ENCODE results near the gene CLDN11.

Gene CLDN11

DNA sequence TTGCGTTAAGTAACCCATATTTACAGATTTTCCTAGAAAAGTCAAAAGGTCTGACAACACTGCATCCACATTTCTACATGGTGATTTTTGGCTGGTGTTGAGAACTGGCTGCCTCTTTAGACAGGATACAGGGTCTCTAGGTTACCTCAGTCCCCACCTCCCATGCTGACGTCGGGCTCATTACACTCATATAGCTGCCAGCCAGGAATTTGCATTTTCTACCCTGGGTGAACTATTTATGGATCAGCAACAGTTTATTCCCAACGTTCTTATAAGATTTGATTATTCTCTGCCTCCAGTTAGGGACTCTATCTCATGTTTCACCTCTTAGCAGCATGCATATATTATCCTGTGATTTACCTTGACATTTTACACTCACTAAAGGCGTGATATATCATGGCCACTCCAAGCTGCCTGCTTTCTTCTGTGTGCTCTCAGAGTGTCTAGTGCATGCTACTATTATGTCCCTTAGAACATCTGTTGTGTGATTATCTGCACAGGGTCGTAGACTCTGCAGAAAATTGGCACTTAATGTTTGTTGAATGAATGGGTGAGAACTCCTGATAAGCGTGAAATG, 49.0 kb downstream of the CLDN11 start:
- no peak overlapping the region for H3K9ac ChIP-seq (ENCODE audit: low read length in 5 of 5)
- H3K27ac ChIP-seq (ENCODE audit: low read depth, low read length), result no peak overlapping the region
- no peak overlapping the region for H3K4me3 ChIP-seq (ENCODE audit: low read depth in 1 of 5, low read length in 5 of 5)

DNA sequence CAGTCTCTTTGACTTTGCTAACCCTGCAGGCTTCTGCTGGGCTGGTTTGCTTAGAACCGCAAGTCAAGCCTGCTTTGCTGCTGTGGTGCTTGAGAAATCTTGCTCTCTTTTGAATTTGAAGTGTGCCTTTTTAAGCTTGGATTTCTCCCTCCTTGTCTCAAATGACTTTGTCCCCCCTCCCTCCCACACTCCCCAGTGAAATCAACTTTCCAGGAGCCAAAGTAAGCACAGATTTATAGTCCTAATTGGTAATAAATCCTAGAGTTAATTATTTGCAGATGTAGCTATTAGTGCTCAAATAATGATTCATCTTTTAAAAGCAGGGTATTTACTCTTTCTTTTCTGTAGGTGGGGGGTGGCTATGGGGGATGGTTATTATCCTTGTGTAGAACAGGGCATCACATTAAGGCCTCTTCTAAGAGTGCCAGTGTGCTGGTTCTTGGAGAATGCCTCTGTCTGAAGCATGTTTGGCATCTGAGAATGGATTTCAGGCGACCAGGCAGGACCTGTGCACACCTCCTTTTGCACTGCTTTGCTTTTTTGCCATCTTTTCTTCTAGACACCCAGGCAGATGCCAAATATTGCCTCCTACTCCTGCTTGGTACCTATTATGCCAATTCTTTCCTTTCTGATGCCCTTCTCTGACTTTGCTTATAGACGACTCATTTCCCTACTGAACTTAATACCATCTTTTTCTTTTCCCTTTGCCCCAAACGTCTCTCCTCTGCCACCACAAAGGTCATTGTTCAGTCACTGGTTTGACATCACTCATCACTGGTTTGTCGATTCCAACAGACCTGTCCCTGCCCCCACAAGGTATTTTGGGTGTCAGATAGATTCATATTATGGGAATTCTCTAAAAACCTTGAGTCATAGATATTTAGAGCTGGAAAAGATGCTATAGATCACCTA, 50.7 kb downstream of the CLDN11 start:
- no peaks in the 10 kb centered on the region for H3K36me3 ChIP-seq (ENCODE audit: control insufficient read depth in 5 of 5, insufficient read depth in 5 of 5, low read length in 5 of 5)
- H3K9me3 ChIP-seq (ENCODE audit: control insufficient read depth in 5 of 5, low read length in 5 of 5), result no peaks in the 10 kb centered on the region
- no peak overlapping the region for H3K27ac ChIP-seq (ENCODE audit: low read depth, low read length)
- H3K4me1 ChIP-seq (ENCODE audit: control insufficient read depth in 5 of 5, insufficient read depth in 5 of 5, low read length in 5 of 5), result peaks cover 0 to 4% (median 3%) of the 10 kb centered on the region in 5 donors
- peaks cover 0 to 10% (median 0%) of the 10 kb centered on the region in 5 donors for H3K27me3 ChIP-seq (ENCODE audit: control insufficient read depth in 5 of 5, insufficient read depth in 4 of 5, low read length in 5 of 5)
- no peak overlapping the region for H3K4me3 ChIP-seq (ENCODE audit: low read depth in 1 of 5, low read length in 5 of 5)
- no peak overlapping the region for H3K9ac ChIP-seq (ENCODE audit: low read length in 5 of 5)

More for the DNA sequence above, 49.0 kb downstream of the CLDN11 start:
- Histone ChIP-seq H3K9me3 (ENCODE audit: control insufficient read depth in 5 of 5, low read length in 5 of 5) (no peaks in the 10 kb centered on the region), H3K4me1 (ENCODE audit: control insufficient read depth in 5 of 5, insufficient read depth in 5 of 5, low read length in 5 of 5) (peaks cover 0 to 4% (median 3%) of the 10 kb centered on the region in 5 donors), H3K36me3 (ENCODE audit: control insufficient read depth in 5 of 5, insufficient read depth in 5 of 5, low read length in 5 of 5) (no peaks in the 10 kb centered on the region), H3K27me3 (ENCODE audit: control insufficient read depth in 5 of 5, insufficient read depth in 4 of 5, low read length in 5 of 5) (peaks cover 0 to 6% (median 0%) of the 10 kb centered on the region in 5 donors)

DNA sequence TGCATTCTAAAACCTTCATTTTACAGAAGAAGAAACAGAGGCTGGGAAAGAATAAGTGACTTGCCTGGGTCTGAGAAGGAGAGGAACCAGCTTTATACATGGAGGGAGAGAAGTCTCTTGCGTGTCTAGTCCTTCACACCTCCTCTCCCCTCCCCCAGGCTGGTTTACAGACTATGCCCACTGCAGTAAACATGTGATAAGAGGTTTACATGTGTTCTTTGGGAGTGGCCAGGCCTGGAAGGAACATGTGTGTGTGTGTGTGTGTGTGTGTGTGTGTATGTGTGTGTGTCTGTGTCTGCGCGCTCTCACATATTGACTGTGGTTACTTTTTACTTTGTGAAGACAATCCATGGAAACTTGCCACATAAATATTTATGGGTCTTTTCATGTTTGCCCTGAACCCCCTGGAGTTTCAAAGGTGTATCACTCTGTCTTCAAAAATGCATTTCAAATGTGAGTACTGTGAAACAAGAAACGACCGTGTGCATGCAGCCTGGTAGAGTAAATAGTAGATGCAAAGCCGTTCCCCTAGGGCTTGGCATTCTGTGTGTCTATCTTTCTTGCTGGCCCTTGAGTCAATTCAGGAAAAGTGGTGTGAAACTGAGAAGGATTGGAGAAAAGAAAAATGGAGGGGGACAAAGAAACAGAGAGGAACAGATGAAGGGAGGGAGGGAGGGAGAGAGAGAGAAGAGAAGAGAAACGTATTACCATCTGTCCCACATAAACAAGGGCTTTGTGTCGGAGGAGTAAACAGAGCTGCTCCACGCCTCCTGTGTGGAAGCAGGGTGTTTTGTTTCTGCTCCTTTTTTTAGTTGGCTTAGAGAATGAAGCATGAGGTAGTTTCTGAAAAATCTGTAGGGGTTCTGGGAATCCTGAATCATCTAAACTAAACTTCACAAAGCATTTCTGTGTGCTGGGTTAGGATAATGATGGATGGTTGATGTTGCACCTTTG, 51.7 kb downstream of the CLDN11 start:
- no peaks in the 10 kb centered on the region for H3K36me3 ChIP-seq (ENCODE audit: control insufficient read depth in 5 of 5, insufficient read depth in 5 of 5, low read length in 5 of 5)
- peaks cover 0 to 10% (median 0%) of the 10 kb centered on the region in 5 donors for H3K27me3 ChIP-seq (ENCODE audit: control insufficient read depth in 5 of 5, insufficient read depth in 4 of 5, low read length in 5 of 5)
- H3K9ac ChIP-seq (ENCODE audit: low read length in 5 of 5), result no peak overlapping the region
- H3K9me3 ChIP-seq (ENCODE audit: control insufficient read depth in 5 of 5, low read length in 5 of 5), result no peaks in the 10 kb centered on the region
- H3K4me1 ChIP-seq (ENCODE audit: control insufficient read depth in 5 of 5, insufficient read depth in 5 of 5, low read length in 5 of 5), result peaks cover 0 to 4% (median 3%) of the 10 kb centered on the region in 5 donors
- no peak overlapping the region for H3K27ac ChIP-seq (ENCODE audit: low read depth, low read length)
- H3K4me3 ChIP-seq (ENCODE audit: low read depth in 1 of 5, low read length in 5 of 5), result no peak overlapping the region

DNA sequence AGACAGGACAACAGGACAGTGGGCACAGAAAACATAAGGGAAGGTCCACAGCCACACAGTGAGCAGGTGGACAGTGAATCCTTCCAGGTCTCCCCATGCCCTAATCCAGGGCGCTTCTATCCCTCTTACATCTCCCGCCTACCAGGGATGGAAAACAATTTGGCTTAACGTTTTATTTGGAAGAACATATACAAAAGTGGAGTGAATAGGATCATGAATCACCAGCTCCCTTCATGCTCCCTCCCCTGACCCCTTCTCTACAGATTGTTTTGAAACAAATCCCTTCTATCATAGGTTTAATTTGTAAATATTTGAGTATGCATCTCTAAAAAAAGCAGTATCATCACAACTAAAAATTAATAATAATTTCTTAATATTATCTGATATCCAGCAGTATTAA, 52.5 kb downstream of the CLDN11 start:
- Histone ChIP-seq H3K36me3 (ENCODE audit: control insufficient read depth in 5 of 5, insufficient read depth in 5 of 5, low read length in 5 of 5) (no peaks in the 10 kb centered on the region), H3K4me1 (ENCODE audit: control insufficient read depth in 5 of 5, insufficient read depth in 5 of 5, low read length in 5 of 5) (peaks cover 0 to 4% (median 3%) of the 10 kb centered on the region in 5 donors), H3K27me3 (ENCODE audit: control insufficient read depth in 5 of 5, insufficient read depth in 4 of 5, low read length in 5 of 5) (peaks cover 0 to 10% (median 0%) of the 10 kb centered on the region in 5 donors), H3K9ac (ENCODE audit: low read length in 5 of 5) (no peak overlapping the region), H3K4me3 (ENCODE audit: low read depth in 1 of 5, low read length in 5 of 5) (no peak overlapping the region), H3K27ac (ENCODE audit: low read depth, low read length) (no peak overlapping the region), H3K9me3 (ENCODE audit: control insufficient read depth in 5 of 5, low read length in 5 of 5) (no peaks in the 10 kb centered on the region)

DNA sequence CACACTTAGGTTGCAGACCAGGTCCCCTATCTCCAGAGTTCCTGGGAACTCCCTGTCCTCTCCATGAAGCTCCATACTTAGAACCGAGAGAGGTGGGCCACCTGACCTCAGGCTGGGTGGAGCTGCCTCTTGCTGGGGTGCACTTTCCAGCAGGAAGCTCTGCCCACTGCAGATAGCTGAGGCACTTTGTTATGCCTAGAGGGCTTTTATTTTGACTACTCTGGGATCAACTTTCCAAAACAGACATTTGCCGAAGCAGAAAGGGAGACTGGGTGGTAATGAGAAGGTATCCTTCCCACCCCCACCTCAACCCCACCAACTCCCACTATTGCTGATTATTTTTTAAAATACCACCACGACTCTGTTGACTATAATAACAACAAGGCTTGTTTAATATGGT, 54.7 kb downstream of the CLDN11 start:
- no peak overlapping the region for H3K27ac ChIP-seq (ENCODE audit: low read depth, low read length)
- H3K9ac ChIP-seq (ENCODE audit: low read length in 5 of 5), result no peak overlapping the region
- H3K36me3 ChIP-seq (ENCODE audit: control insufficient read depth in 5 of 5, insufficient read depth in 5 of 5, low read length in 5 of 5), result no peaks in the 10 kb centered on the region
- H3K4me3 ChIP-seq (ENCODE audit: low read depth in 1 of 5, low read length in 5 of 5), result no peak overlapping the region
- peaks cover 0 to 10% (median 0%) of the 10 kb centered on the region in 5 donors for H3K27me3 ChIP-seq (ENCODE audit: control insufficient read depth in 5 of 5, insufficient read depth in 4 of 5, low read length in 5 of 5)
- no peaks in the 10 kb centered on the region for H3K9me3 ChIP-seq (ENCODE audit: control insufficient read depth in 5 of 5, low read length in 5 of 5)
- peaks cover 0 to 4% (median 3%) of the 10 kb centered on the region in 5 donors for H3K4me1 ChIP-seq (ENCODE audit: control insufficient read depth in 5 of 5, insufficient read depth in 5 of 5, low read length in 5 of 5)

DNA sequence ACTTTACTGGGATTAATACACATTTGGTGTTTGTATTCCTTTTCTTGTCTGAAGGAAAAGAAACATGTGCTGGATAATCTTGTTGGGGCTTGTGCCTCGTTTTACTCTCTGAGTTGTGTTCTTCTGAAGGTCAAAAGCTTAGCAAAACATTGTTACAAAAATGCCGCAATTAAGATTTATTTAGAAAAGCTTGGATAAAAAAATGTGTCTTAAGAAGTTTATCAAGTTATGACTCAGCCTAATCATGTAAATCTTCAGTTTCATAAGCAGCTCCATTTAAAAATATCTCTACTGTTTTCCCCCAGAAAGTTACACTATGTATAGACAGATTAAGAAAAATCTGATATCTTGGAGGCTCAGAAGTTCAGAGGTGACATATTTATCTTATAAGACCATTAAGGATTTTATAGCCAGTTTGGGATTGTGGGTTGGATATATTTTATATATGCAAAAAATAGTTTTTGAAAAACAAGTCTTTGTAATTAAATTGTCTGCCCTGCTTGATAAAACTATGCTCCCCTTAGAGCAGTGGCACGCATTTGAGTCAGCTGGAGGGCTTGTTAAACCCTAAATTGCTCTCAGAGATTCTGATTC, 56.5 kb downstream of the CLDN11 start:
- no peak overlapping the region for H3K9ac ChIP-seq (ENCODE audit: low read length in 5 of 5)
- no peaks in the 10 kb centered on the region for H3K36me3 ChIP-seq (ENCODE audit: control insufficient read depth in 5 of 5, insufficient read depth in 5 of 5, low read length in 5 of 5)
- no peak overlapping the region for H3K27ac ChIP-seq (ENCODE audit: low read depth, low read length)
- H3K9me3 ChIP-seq (ENCODE audit: control insufficient read depth in 5 of 5, low read length in 5 of 5), result no peaks in the 10 kb centered on the region
- H3K4me1 ChIP-seq (ENCODE audit: control insufficient read depth in 5 of 5, insufficient read depth in 5 of 5, low read length in 5 of 5), result peaks cover 0 to 4% (median 0%) of the 10 kb centered on the region in 5 donors
- H3K27me3 ChIP-seq (ENCODE audit: control insufficient read depth in 5 of 5, insufficient read depth in 4 of 5, low read length in 5 of 5), result peaks cover 0 to 4% (median 0%) of the 10 kb centered on the region in 5 donors
- no peak overlapping the region for H3K4me3 ChIP-seq (ENCODE audit: low read depth in 1 of 5, low read length in 5 of 5)

DNA sequence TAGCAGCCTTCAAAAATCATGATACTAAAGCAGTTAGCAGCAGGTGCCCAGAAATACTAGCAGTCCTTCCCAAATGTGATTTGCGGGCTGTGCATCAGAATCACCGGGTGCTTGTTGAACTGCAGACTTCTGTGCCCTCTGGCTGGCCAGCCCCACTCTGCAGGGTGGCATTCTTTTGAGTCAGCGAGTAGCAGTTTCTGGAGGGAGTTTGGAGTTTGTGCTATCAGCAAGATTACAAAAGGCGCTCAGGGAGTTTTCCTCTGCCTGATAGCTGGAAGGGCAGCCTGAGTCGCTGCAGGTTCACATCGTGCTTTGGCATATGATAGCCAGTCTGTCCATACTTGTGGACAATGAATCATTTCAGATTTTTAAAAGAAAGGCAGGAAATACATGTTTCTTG, 57.6 kb downstream of the CLDN11 start:
- Histone ChIP-seq H3K4me1 (ENCODE audit: control insufficient read depth in 5 of 5, insufficient read depth in 5 of 5, low read length in 5 of 5) (no peaks in the 10 kb centered on the region), H3K27ac (ENCODE audit: low read depth, low read length) (no peak overlapping the region), H3K27me3 (ENCODE audit: control insufficient read depth in 5 of 5, insufficient read depth in 4 of 5, low read length in 5 of 5) (peaks cover 0 to 4% (median 3%) of the 10 kb centered on the region in 5 donors), H3K36me3 (ENCODE audit: control insufficient read depth in 5 of 5, insufficient read depth in 5 of 5, low read length in 5 of 5) (no peaks in the 10 kb centered on the region), H3K9ac (ENCODE audit: low read length in 5 of 5) (no peak overlapping the region), H3K4me3 (ENCODE audit: low read depth in 1 of 5, low read length in 5 of 5) (no peak overlapping the region), H3K9me3 (ENCODE audit: control insufficient read depth in 5 of 5, low read length in 5 of 5) (no peaks in the 10 kb centered on the region)

DNA sequence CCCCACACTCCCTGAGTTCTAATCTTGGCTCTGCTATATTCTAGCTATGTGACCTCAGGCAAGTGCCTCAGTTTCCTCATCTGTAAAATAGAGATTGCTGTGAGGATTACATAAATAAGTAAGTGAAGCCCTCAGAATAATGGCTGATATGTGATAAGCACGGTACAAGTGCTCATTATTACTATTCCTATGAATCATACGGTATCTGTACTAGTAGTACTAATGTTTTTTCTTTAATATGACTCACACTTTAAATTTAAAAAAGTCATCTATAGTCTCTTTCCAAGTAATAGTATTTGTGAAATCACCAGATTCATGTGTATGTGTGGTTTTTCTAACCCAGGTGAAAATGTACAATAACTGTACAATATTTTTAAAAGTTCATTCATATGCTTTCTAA, 58.7 kb downstream of the CLDN11 start:
- Histone ChIP-seq H3K9me3 (ENCODE audit: control insufficient read depth in 5 of 5, low read length in 5 of 5) (no peaks in the 10 kb centered on the region), H3K4me3 (ENCODE audit: low read depth in 1 of 5, low read length in 5 of 5) (no peak overlapping the region), H3K9ac (ENCODE audit: low read length in 5 of 5) (no peak overlapping the region), H3K27ac (ENCODE audit: low read depth, low read length) (no peak overlapping the region), H3K36me3 (ENCODE audit: control insufficient read depth in 5 of 5, insufficient read depth in 5 of 5, low read length in 5 of 5) (no peaks in the 10 kb centered on the region), H3K27me3 (ENCODE audit: control insufficient read depth in 5 of 5, insufficient read depth in 4 of 5, low read length in 5 of 5) (peaks cover 0 to 4% (median 3%) of the 10 kb centered on the region in 5 donors), H3K4me1 (ENCODE audit: control insufficient read depth in 5 of 5, insufficient read depth in 5 of 5, low read length in 5 of 5) (no peaks in the 10 kb centered on the region)

DNA sequence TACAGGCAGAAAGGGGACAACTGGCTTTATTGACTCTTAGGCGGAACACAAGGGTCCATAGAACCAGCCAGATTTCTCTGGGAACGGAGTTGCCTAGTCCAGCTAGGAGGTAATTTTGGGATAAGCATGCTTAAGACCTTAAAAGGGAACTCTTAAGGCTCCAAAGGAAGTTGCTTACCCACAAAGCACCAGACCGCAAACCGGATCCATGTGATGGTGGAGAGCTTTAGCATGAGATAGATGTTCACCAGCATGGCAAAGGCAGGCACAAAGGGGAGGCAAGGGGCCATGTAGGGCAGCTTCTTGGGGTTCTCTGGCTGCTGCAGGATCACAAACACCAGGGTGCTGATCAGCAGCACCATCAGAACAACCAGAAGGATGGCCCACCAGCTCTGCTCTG, 61.4 kb downstream of the CLDN11 start:
- Histone ChIP-seq H3K4me1 (ENCODE audit: control insufficient read depth in 5 of 5, insufficient read depth in 5 of 5, low read length in 5 of 5) (no peaks in the 10 kb centered on the region), H3K9ac (ENCODE audit: low read length in 5 of 5) (no peak overlapping the region), H3K9me3 (ENCODE audit: control insufficient read depth in 5 of 5, low read length in 5 of 5) (no peaks in the 10 kb centered on the region), H3K36me3 (ENCODE audit: control insufficient read depth in 5 of 5, insufficient read depth in 5 of 5, low read length in 5 of 5) (no peaks in the 10 kb centered on the region), H3K27ac (ENCODE audit: low read depth, low read length) (no peak overlapping the region), H3K27me3 (ENCODE audit: control insufficient read depth in 5 of 5, insufficient read depth in 4 of 5, low read length in 5 of 5) (peaks cover 0 to 4% (median 0%) of the 10 kb centered on the region in 5 donors), H3K4me3 (ENCODE audit: low read depth in 1 of 5, low read length in 5 of 5) (no peak overlapping the region)

All from subcutaneous abdominal adipose tissue (tissue), 5 donors.